Measurements from ENCODE around the gene SERPINA4. TPM values are rescaled to one million over a fixed set of nuclear protein-coding genes. Genes with fewer than 3 reads are reported as not detected.

SERPINA4 gene
- total and polyA plus RNA-seq, 2 of the 13 experiments (the other 11 are each of a cell fraction or from before 2014, with no cell fraction given): 39.1 to 57.8 TPM

DNA sequence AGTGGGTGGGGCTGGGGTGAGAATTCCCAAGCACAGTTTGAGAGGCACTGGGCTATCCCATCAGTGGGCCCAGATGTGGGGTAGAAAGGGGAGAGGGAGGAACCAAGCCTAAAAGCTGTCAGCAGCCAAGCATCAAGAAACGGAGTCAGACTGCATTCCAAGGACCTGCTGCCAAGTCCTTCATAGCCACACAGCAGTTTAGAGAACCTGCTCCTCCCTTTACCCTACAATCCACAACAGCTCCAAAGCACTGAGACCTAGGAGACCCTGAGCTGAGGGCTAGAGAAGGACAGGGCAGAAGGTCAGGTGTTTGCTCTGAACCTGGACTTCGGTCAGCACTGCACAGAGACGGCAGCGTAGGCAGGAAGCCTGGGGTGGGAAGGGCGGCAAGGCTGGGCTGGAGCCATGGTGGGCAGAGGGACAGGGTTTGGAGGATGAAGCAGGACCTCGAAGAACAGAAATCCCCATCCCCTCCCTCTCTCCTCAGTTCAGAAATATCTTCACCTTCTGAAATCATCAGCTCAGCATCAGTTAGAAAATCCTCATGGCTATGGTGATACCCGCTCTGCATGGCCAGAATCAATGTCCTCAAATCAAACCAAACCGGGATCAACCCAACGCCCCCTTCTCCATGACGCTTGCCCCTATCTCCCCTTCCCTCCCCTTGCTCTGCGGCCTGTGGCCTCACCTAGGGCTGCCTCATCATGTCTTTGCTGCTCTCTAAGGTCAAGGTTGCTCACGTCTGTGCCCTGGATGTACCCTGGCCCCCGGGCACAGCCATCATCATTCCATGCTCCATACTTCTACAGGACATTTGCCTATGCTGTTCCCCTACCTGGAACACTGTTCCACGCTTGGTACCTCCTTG lies 12.9 kb upstream of the SERPINA4 start (continued):
- TF ChIP-seq ELF1 (CRISPR knock-in tag; IDR thresholded peaks at IDR 0.05): peak; percentile 19; the same call in 1 of the 2 replicates
- TF ChIP-seq CENPBD1 (CRISPR knock-in tag; IDR thresholded peaks at IDR 0.05; ENCODE audit: borderline replicate concordance, low read depth): no peak
- no peak for TF ChIP-seq ZNF572 (CRISPR knock-in tag; IDR thresholded peaks at IDR 0.05)
- no peak for TF ChIP-seq FOXO4 (CRISPR knock-in tag; conservative IDR thresholded peaks at IDR 0.05)
- peak in 1 of 2 experiments; percentile 91; a peak in 2 of 4 replicates for TF ChIP-seq NR2F1 (CRISPR knock-in tag; IDR thresholded peaks at IDR 0.05)
- TF ChIP-seq MIER3 (CRISPR knock-in tag; IDR thresholded peaks at IDR 0.05; ENCODE audit: borderline replicate concordance): 0 out of 2 replicates have a peak, but pooled peaks have one; percentile 39
- TF ChIP-seq ZNF367 (CRISPR knock-in tag; IDR thresholded peaks at IDR 0.05; ENCODE audit: borderline replicate concordance): no peak
- TF ChIP-seq ZNF44 (CRISPR knock-in tag; IDR thresholded peaks at IDR 0.05): peak; percentile 41
- peak; percentile 45; the same call in 1 of the 2 replicates for TF ChIP-seq ZNF451 (CRISPR knock-in tag; IDR thresholded peaks at IDR 0.05)
- TF ChIP-seq MYC (CRISPR knock-in tag; IDR thresholded peaks at IDR 0.05; ENCODE audit: borderline replicate concordance): no peak; the same call in 1 of the 2 replicates
- TF ChIP-seq ZNF788 (CRISPR knock-in tag; IDR thresholded peaks at IDR 0.05; ENCODE audit: borderline replicate concordance): peak; percentile 72; the same call in 1 of the 2 replicates
- no peak for TF ChIP-seq SUZ12 (IDR thresholded peaks at IDR 0.05; ENCODE audit: low read depth, low read length)
- no peak for TF ChIP-seq KMT2B (CRISPR knock-in tag; IDR thresholded peaks at IDR 0.05)
- TF ChIP-seq MEF2D (CRISPR knock-in tag; IDR thresholded peaks at IDR 0.05): peak; percentile 44; the same call in 1 of the 2 replicates
- peak; percentile 81; the same call in 1 of the 2 replicates for TF ChIP-seq SPEN (CRISPR knock-in tag; IDR thresholded peaks at IDR 0.05; ENCODE audit: low read depth)
- TF ChIP-seq TAF15 (IDR thresholded peaks at IDR 0.05; ENCODE audit: low read depth, low read length, poor library complexity, severe bottlenecking): no peak
- TF ChIP-seq SKI (IDR thresholded peaks at IDR 0.05; ENCODE audit: partially characterized antibody): no peak
- TF ChIP-seq HES4 (CRISPR knock-in tag; IDR thresholded peaks at IDR 0.05; ENCODE audit: borderline replicate concordance): no peak; the same call in 1 of the 2 replicates
- TF ChIP-seq ZNF207 (IDR thresholded peaks at IDR 0.05; ENCODE audit: borderline replicate concordance): no peak
- TF ChIP-seq, protein P1, sequence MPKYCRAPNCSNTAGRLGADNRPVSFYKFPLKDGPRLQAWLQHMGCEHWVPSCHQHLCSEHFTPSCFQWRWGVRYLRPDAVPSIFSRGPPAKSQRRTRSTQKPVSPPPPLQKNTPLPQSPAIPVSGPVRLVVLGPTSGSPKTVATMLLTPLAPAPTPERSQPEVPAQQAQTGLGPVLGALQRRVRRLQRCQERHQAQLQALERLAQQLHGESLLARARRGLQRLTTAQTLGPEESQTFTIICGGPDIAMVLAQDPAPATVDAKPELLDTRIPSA (CRISPR knock-in tag; IDR thresholded peaks at IDR 0.05; ENCODE audit: borderline replicate concordance): no peak
- TF ChIP-seq GATAD2A (CRISPR knock-in tag; IDR thresholded peaks at IDR 0.05): peak; percentile 84
- TF ChIP-seq ZNF414 (CRISPR knock-in tag; IDR thresholded peaks at IDR 0.05): 0 out of 2 replicates have a peak, but pooled peaks have one; percentile 58
- TF ChIP-seq ZNF598 (CRISPR knock-in tag; IDR thresholded peaks at IDR 0.05; ENCODE audit: borderline replicate concordance): peak; percentile 49; the same call in 1 of the 2 replicates
- TF ChIP-seq SALL1 (CRISPR knock-in tag; IDR thresholded peaks at IDR 0.05): peak; percentile 91
- no peak for TF ChIP-seq RAD51 (IDR thresholded peaks at IDR 0.05; ENCODE audit: borderline replicate concordance)
- no peak for TF ChIP-seq AKAP8 (CRISPR knock-in tag; IDR thresholded peaks at IDR 0.05)
- TF ChIP-seq POLR2G (IDR thresholded peaks at IDR 0.05; ENCODE audit: low read depth, low read length): peak; percentile 23; the same call in 1 of the 2 replicates
- TF ChIP-seq HOXA7 (CRISPR knock-in tag; IDR thresholded peaks at IDR 0.05): no peak

Data from HepG2 (cell line).